IMR-90 (cell line): ENCODE measurements around the gene MON2. TPM values are rescaled to one million over a fixed set of nuclear protein-coding genes. Genes with fewer than 3 reads are reported as not detected.

ENCODE experiments used
- ATAC-seq: fragments of 200-7000 bp; cut with Tn5 transposase; 2 replicates; pipeline ENCODE4 v1.9.1; 2020; ENCODE audit warnings: low read depth, mild to moderate bottlenecking, moderate library complexity
- BruUV-seq: library from RNA; stranded (reverse); fragments of 400-500 nt; replicated peaks from 2 replicates; lab custom pipeline; 2021; lab: Mats Ljungman, UMichigan
- CTCF ChIA-PET: fragments of 300-600 bp; formaldehyde crosslinking; extraction: SDS; loops from one replicate; lab custom pipeline; 2021; ENCODE audit warnings: antibody characterized with exemption; lab: Yijun Ruan, JAX
- POLR2A ChIA-PET: fragments of 300-600 bp; sonication (Branson Sonifier 250); formaldehyde crosslinking; loops from one replicate; lab custom pipeline; 2022; ENCODE audit warnings: antibody characterized with exemption; ENCODE audit not compliant: unreplicated experiment; lab: Charles Lee
- DNase-seq: peaks from one replicate; pipeline ENCODE4 v3.0.0; 2013
- H2AFZ ChIP-seq: replicated peaks from 2 replicates; pipeline ENCODE3; 2013; ENCODE audit warnings: low read length, mild to moderate bottlenecking; ENCODE audit not compliant: poor library complexity
- H2AK5ac ChIP-seq: 2 replicates; pipeline ENCODE4 v1.6.1; 2013; ENCODE audit warnings: low read depth, low read length, inconsistent platforms
- H2AK9ac ChIP-seq: replicated peaks from 2 replicates; pipeline ENCODE3; 2013; ENCODE audit warnings: mild to moderate bottlenecking, low read depth, low read length, moderate library complexity; ENCODE audit not compliant: poor library complexity
- H2BK120ac ChIP-seq: 2 replicates; pipeline ENCODE4 v1.6.1; 2013; ENCODE audit warnings: low read depth, low read length, inconsistent platforms
- H2BK15ac ChIP-seq: 3 replicates; pipeline ENCODE4 v1.6.1; 2013; ENCODE audit warnings: low read depth, low read length, inconsistent platforms
- H2BK20ac ChIP-seq: 2 replicates; pipeline ENCODE4 v1.6.1; 2013; ENCODE audit warnings: low read depth, mild to moderate bottlenecking, inconsistent platforms, low read length, moderate library complexity
- H2BK5ac ChIP-seq: 2 replicates; pipeline ENCODE4 v1.6.1; 2013; ENCODE audit warnings: mild to moderate bottlenecking, low read depth, low read length, inconsistent platforms; ENCODE audit not compliant: poor library complexity, severe bottlenecking
- H3K14ac ChIP-seq: replicated peaks from 2 replicates; pipeline ENCODE4 v1.6.1; 2013; ENCODE audit warnings: low read depth, low read length, inconsistent platforms
- H3K18ac ChIP-seq: 2 replicates; pipeline ENCODE4 v1.6.1; 2013; ENCODE audit warnings: low read depth, low read length, control low read depth
- H3K23ac ChIP-seq: 2 replicates; pipeline ENCODE4 v1.6.1; 2013; ENCODE audit warnings: low read depth, low read length, inconsistent platforms
- H3K27ac ChIP-seq: 2 replicates; pipeline ENCODE4 v1.5.1; 2013; ENCODE audit warnings: mild to moderate bottlenecking, control low read depth, low read length; ENCODE audit not compliant: insufficient read depth
- H3K27me3 ChIP-seq: 2 replicates; pipeline ENCODE4 v1.6.1; 2013; ENCODE audit warnings: low read length; ENCODE audit not compliant: control insufficient read depth, insufficient read depth
- H3K36me3 ChIP-seq: 2 replicates; pipeline ENCODE4 v1.6.1; 2013; ENCODE audit warnings: low read length, mixed read lengths; ENCODE audit not compliant: control insufficient read depth, insufficient read depth
- H3K4ac ChIP-seq: 2 replicates; pipeline ENCODE4 v1.6.1; 2013; ENCODE audit warnings: low read depth, low read length, inconsistent platforms
- H3K4me1 ChIP-seq: 2 replicates; pipeline ENCODE4 v1.6.1; 2013; ENCODE audit warnings: low read length, mixed read lengths; ENCODE audit not compliant: control insufficient read depth, insufficient read depth
- H3K4me2 ChIP-seq: 2 replicates; pipeline ENCODE4 v1.6.1; 2013; ENCODE audit warnings: low read depth, mild to moderate bottlenecking, control low read depth, low read length, moderate library complexity
- H3K4me3 ChIP-seq: 2 replicates; pipeline ENCODE4 v1.5.1; 2013; ENCODE audit warnings: low read depth, mild to moderate bottlenecking, control low read depth, low read length, moderate library complexity; ENCODE audit not compliant: insufficient read depth
- H3K56ac ChIP-seq: 2 replicates; pipeline ENCODE4 v1.6.1; 2013; ENCODE audit warnings: low read length, inconsistent platforms; ENCODE audit not compliant: insufficient read depth; ENCODE audit errors: extremely low read depth
- H3K79me1 ChIP-seq, 2 experiments: 2 replicates each; pipeline ENCODE4 v1.6.1; 2013; ENCODE audit warnings: low read length in 2 of 2, inconsistent platforms in 1 of 2, low read depth in 1 of 2
- H3K9ac ChIP-seq: 2 replicates; pipeline ENCODE4 v1.6.1; 2013; ENCODE audit warnings: low read depth, low read length, control low read depth
- H3K9me1 ChIP-seq: 2 replicates; pipeline ENCODE4 v1.6.1; 2013; ENCODE audit warnings: low read length, inconsistent platforms; ENCODE audit not compliant: insufficient read depth
- H3K9me3 ChIP-seq: 2 replicates; pipeline ENCODE4 v1.6.1; 2013; ENCODE audit warnings: low read length; ENCODE audit not compliant: control insufficient read depth, insufficient read depth
- H4K20me1 ChIP-seq: 2 replicates; pipeline ENCODE4 v1.6.1; 2013; ENCODE audit warnings: low read length, inconsistent platforms; ENCODE audit not compliant: insufficient read depth
- H4K5ac ChIP-seq: 2 replicates; pipeline ENCODE4 v1.6.1; 2013; ENCODE audit warnings: mild to moderate bottlenecking, low read depth, low read length, control low read depth
- H4K8ac ChIP-seq, 2 experiments: 2 replicates each; pipeline ENCODE4 v1.6.1; 2013; ENCODE audit warnings: low read depth in 2 of 2, low read length in 2 of 2, control low read depth in 1 of 2, inconsistent platforms in 1 of 2
- H4K91ac ChIP-seq: 2 replicates; pipeline ENCODE4 v1.6.1; 2013; ENCODE audit warnings: low read depth, low read length, inconsistent platforms; ENCODE audit not compliant: insufficient read depth
- CTCF ChIP-seq: conservative IDR thresholded peaks from 2 replicates; pipeline ENCODE4 v1.5.1; 2012; ENCODE audit warnings: mild to moderate bottlenecking, low read depth, low read length, improper control_type of control experiment
- RAD21 ChIP-seq: IDR thresholded peaks from 2 replicates; pipeline ENCODE4 v1.6.1; 2012; ENCODE audit warnings: low read length, improper control_type of control experiment
- RCOR1 ChIP-seq: IDR thresholded peaks from 2 replicates; pipeline ENCODE4 v1.6.1; 2012; ENCODE audit warnings: mild to moderate bottlenecking, low read length, improper control_type of control experiment; ENCODE audit not compliant: insufficient replicate concordance
- RFX5 ChIP-seq: IDR thresholded peaks from 2 replicates; pipeline ENCODE4 v1.8.0; 2012; ENCODE audit warnings: low read depth, mild to moderate bottlenecking, low read length, moderate library complexity
- WGBS, 2 experiments: methylation state at CpG; one replicate each; pipeline versions ENCODE4 v1.1.5 to v1.1.7; 2013; ENCODE audit warnings: missing lambda C conversion rate in 2 of 2; ENCODE audit not compliant: insufficient read length in 1 of 2; ENCODE audit errors: extremely low coverage in 2 of 2; 5-methylcytosine and 5-hydroxymethylcytosine counted together
- dilution Hi-C: fragments of 300-500 bp; cut with HindIII; formaldehyde crosslinking; loops from one replicate; pipeline ENCODE4 v1.14.3; 2018; ENCODE audit warnings: low sequenced_read_pairs; ENCODE audit not compliant: unreplicated experiment
- in situ Hi-C: fragments of 300-500 bp; cut with MboI; formaldehyde crosslinking; loops from 3 replicates; pipeline ENCODE4 v1.14.3; 2019; ENCODE audit warnings: low sequenced_read_pairs, inconsistent platforms, mixed read lengths
- intact Hi-C: fragments of 100-400 bp; cut with micrococcal nuclease; formaldehyde crosslinking; loops from 2 replicates; pipeline ENCODE4 v1.10.0; 2022
- polyA plus RNA-seq, 3 experiments: library from polyadenylated mRNA; depleted of rRNA; stranded (reverse); fragments of >200 nt; gene quantifications; 2 replicates each; pipeline ENCODE4 v1.2.3, GENCODE V29; 2012; ENCODE audit warnings: low replicate concordance in 1 of 3
- total RNA-seq: library from RNA; depleted of rRNA; stranded (reverse); fragments of >200 nt; gene quantifications from 2 replicates; pipeline ENCODE4 v1.2.3, GENCODE V29; 2012

Gene MON2
- total and polyA plus RNA-seq, 2 of the 4 experiments (the other 2 are of a cell fraction): 13.2 to 39.3 TPM

DNA sequence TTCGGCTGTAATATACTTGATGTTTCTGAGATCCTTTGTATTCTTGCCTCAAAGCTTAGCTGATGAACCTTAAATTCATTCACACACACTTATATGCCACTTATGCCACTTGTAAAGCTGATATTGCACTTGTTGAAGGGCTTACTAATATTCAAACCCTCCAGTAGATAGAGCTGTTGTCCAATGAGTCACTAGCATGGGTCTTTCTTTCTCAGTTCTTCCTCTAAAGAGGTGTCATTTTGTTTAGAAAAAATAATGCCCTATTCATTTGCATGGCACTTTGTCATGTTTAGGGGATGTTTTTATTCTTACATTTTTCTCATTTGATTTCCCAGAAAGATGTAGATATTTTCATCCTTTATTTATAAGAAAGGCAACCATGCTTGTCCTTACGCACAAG, 56.4 kb downstream of the MON2 start:
- BruUV-seq: no TSS peak
- Histone ChIP-seq H2BK20ac (no peak overlapping the region), H2BK15ac (no peak overlapping the region), H3K27me3 (no peaks in the 10 kb centered on the region), H3K23ac (no peak overlapping the region), H4K5ac (no peak overlapping the region), H3K4me1 (no peaks in the 10 kb centered on the region), H2AK5ac (no peak overlapping the region), H2BK120ac (no peak overlapping the region), H3K36me3 (peaks cover 8% of the 10 kb centered on the region; the same call in 1 of the 2 replicates), H3K27ac (no peak overlapping the region), H3K79me1 (no peaks in the 10 kb centered on the region; a peak in 1 of 4 replicates), H3K4ac (no peak overlapping the region), H3K9me3 (no peaks in the 10 kb centered on the region), H2AFZ (no peak overlapping the region), H3K4me2 (no peak overlapping the region), H3K9me1 (0 out of 2 replicates have a peak, but pooled peaks cover 2% of the 10 kb centered on the region), H4K20me1 (no peaks in the 10 kb centered on the region), H3K14ac (no peak overlapping the region), H3K9ac (no peak overlapping the region), H2BK5ac (no peak overlapping the region), H4K91ac (no peak overlapping the region), H4K8ac (no peak overlapping the region), H3K18ac (no peak overlapping the region), H2AK9ac (no peak overlapping the region), H3K4me3 (no peak overlapping the region), H3K56ac (no peak overlapping the region)
- CTCF ChIA-PET: interaction anchor here (1.2 kb wide), 1 partner anchor 271 kb away, joined by 3 read pairs; no protein-coding TSS in a partner anchor
- ATAC-seq: peak; percentile 51; the same call in 1 of the 2 replicates
- intact Hi-C loops: loop anchor here (5.0 to 10.0 kb wide), 2 partner anchors 48 to 274 kb away; no protein-coding TSS in a partner anchor
- WGBS, 2 experiments: no CpG with 5 or more reads among the region's 2 CpGs
- POLR2A ChIA-PET: no interaction called here
- in situ Hi-C loops: no loop called here
- dilution Hi-C loops: no loop called here
- DNase-seq: peak; percentile 15
- TF ChIP-seq RCOR1 (no peak), RFX5 (no peak), RAD21 (peak; percentile 31), CTCF (peak; percentile 18; the same call in 1 of the 2 replicates)
